Esophagus (tissue), 2 donors: Measurements from ENCODE around the gene RAB12. TPM values are rescaled to one million over a fixed set of nuclear protein-coding genes. Genes with fewer than 3 reads are reported as not detected.
"Not testable (repeated sequence)": the region's sequence is repeated elsewhere in the genome, so short reads cannot be mapped to it uniquely, and the experiment has no call there.

ENCODE experiments used
- H3K27ac ChIP-seq, 2 donors: one replicate each; pipeline ENCODE4 v1.5.1; 2013; ENCODE audit warnings: low read depth in 2 of 2, mild to moderate bottlenecking in 2 of 2, inconsistent platforms in 1 of 2, low read length in 1 of 2, moderate library complexity in 1 of 2
- H3K27me3 ChIP-seq, 2 donors: one replicate each; pipeline ENCODE4 v1.6.1; 2013; ENCODE audit warnings: low read length in 2 of 2, control low read depth in 1 of 2, mild to moderate bottlenecking in 1 of 2; ENCODE audit not compliant: insufficient read depth in 2 of 2, control insufficient read depth in 1 of 2
- H3K36me3 ChIP-seq, 2 donors: one replicate each; pipeline ENCODE4 v1.6.1; 2013; ENCODE audit warnings: low read length in 1 of 2; ENCODE audit not compliant: control insufficient read depth in 2 of 2, insufficient read depth in 2 of 2
- H3K4me1 ChIP-seq, 2 donors: one replicate each; pipeline ENCODE4 v1.6.1; 2013; ENCODE audit warnings: low read length in 1 of 2; ENCODE audit not compliant: control insufficient read depth in 2 of 2, insufficient read depth in 2 of 2
- H3K4me3 ChIP-seq, 2 donors: one replicate each; pipeline ENCODE4 v1.5.1; 2013; ENCODE audit warnings: low read length in 2 of 2, mild to moderate bottlenecking in 2 of 2, low read depth in 1 of 2, moderate library complexity in 1 of 2
- H3K9me3 ChIP-seq, 2 donors: one replicate each; pipeline ENCODE4 v1.6.1; 2013; ENCODE audit warnings: mild to moderate bottlenecking in 2 of 2, low read depth in 1 of 2, low read length in 1 of 2, moderate library complexity in 1 of 2; ENCODE audit not compliant: control insufficient read depth in 2 of 2, insufficient read depth in 1 of 2
- WGBS, 2 donors: extraction: QIAGEN DNeasy Blood & Tissue Kit; methylation state at CpG; one replicate each; pipeline ENCODE4 v1.1.7; 2013; 5-methylcytosine and 5-hydroxymethylcytosine counted together
- polyA plus RNA-seq, 2 donors: library from polyadenylated mRNA; stranded (reverse); fragments of 200-250 nt; gene quantifications; one replicate each; pipeline ENCODE4 v1.2.3, GENCODE V29; 2013
- donor health status: healthy with polysubstance abuse.
- donor health status: Bipolar disorder and iron deficiency.

Gene RAB12
- polyA plus RNA-seq, 2 donors, result 18.9 to 20.8 TPM

DNA sequence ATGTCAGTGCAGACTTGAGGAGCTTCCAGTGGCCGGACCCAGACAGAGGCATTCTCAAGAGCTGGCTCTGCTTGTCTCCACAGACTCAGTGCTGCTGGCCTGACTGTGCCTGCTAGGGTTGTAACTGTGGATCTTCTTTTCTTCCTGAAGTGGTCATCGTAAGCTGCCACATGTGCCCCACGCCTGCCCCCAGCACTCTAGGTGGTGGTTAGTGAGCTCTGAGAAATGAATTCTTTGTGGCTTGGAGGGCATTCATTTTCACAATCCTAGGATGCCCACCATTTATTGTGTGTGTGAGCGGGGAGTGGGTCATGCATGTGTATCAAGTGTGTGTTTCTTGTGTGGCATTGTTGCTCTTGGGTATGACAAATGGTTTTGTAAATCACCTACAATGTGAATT is 23.1 kb downstream of the RAB12 start:
- Histone ChIP-seq H3K27ac (no peak overlapping the region), H3K9me3 (no peaks in the 10 kb centered on the region), H3K36me3 (peaks cover 3 to 21% of the 10 kb centered on the region in 2 donors), H3K4me3 (no peak overlapping the region), H3K4me1 (no peaks in the 10 kb centered on the region), H3K27me3 (no peaks in the 10 kb centered on the region)
- WGBS, 2 donors, result 97 to 98% methylated on average over 4 of the region's 4 CpGs

- no peak overlapping the region for H3K4me3 ChIP-seq
- H3K27ac ChIP-seq, result no peak overlapping the region
- WGBS, 2 donors, result 93% methylated on average over 6 of the region's 6 CpGs
- no peaks in the 10 kb centered on the region for H3K27me3 ChIP-seq
- peaks cover 3 to 27% of the 10 kb centered on the region in 2 donors for H3K36me3 ChIP-seq
- H3K9me3 ChIP-seq, result no peaks in the 10 kb centered on the region
- no peaks in the 10 kb centered on the region for H3K4me1 ChIP-seq
Observed at GRCh38 chr18:8634508-8634907, 25.3 kb downstream of the RAB12 start.

DNA sequence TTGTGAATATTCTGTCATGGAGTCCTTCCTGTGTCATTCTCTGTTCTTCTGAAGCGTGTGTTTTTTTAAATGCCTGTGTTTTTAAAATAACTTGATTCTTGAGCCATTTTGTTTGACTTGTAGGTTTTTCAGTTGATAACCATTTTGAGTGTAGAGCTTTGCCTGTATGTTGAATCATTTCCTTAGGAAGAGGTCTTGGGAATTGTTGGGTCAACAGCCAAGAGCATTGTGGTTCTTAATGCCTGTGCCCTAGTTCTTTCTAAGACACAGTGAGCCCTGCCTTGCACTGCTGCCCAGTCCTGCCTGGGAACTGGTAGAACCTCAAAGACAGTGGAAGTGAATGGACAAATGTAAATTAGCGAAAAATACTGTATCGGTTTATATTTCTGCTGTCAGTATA is 25.9 kb downstream of the RAB12 start:
- Histone ChIP-seq H3K9me3 (no peaks in the 10 kb centered on the region), H3K36me3 (peaks cover 3 to 31% of the 10 kb centered on the region in 2 donors), H3K27me3 (no peaks in the 10 kb centered on the region), H3K27ac (no peak overlapping the region), H3K4me1 (no peaks in the 10 kb centered on the region), H3K4me3 (no peak overlapping the region)
- 97 to 98% methylated on average over 3 of the region's 3 CpGs for WGBS, 2 donors

DNA sequence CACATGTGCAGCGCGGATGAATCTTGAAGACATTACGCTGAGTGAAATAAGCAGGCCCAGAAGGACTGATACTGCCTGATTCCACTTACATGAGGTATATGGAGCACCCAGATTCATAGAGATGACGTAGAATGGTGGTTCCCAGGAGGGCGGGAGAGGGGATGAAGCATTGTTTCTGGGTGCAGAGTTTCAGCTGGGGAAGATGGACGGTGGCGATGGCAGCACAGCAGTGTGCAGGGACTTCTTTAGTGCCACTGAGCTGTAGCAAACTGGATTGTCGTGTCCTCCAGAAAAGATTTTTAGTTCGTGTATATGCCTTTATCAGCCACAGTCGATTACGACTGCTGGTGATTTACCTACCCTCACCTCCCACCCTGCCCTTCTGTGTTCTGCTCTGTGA is 30.5 kb downstream of the RAB12 start:
- 96% methylated on average over 11 of the region's 11 CpGs for WGBS, 2 donors
- Histone ChIP-seq H3K27me3 (no peaks in the 10 kb centered on the region), H3K4me1 (no peaks in the 10 kb centered on the region), H3K36me3 (peaks cover 3 to 21% of the 10 kb centered on the region in 2 donors), H3K27ac (no peak overlapping the region), H3K9me3 (no peaks in the 10 kb centered on the region), H3K4me3 (no peak overlapping the region)

- no peaks in the 10 kb centered on the region for H3K9me3 ChIP-seq
- no peak overlapping the region for H3K27ac ChIP-seq
- 38 to 44% methylated on average over 3 of the region's 3 CpGs for WGBS, 2 donors
- H3K4me3 ChIP-seq, result no peak overlapping the region
- H3K36me3 ChIP-seq, result peaks cover 0 to 10% of the 10 kb centered on the region in 2 donors
- no peaks in the 10 kb centered on the region for H3K4me1 ChIP-seq
- H3K27me3 ChIP-seq, result no peaks in the 10 kb centered on the region
Observed at GRCh38 chr18:8643326-8643878, 34.2 kb downstream of the RAB12 start.

DNA sequence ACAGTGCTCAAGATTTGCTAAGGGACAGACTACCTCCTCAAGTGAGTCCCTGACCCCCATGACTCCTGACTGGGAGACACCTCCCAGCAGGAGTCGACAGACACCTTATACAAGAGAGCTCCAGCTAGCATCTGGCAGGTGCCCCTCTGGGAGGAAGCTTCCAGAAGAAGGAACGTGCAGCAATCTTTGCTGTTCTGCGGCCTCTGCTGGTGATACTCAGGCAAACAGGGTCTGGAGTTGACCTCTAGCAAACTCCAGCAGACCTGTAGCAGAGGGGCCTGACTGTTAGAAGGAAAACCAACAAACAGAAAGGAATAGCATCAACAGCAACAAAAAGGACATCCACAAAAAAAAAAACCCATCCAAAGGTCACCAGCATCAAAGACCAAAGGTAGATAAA is 38.1 kb downstream of the RAB12 start:
- H3K4me3 ChIP-seq, H3K36me3 ChIP-seq, H3K27me3 ChIP-seq, H3K4me1 ChIP-seq, H3K27ac ChIP-seq, H3K9me3 ChIP-seq: not testable (repeated sequence)
- WGBS, 2 donors, result 81 to 82% methylated on average over 3 of the region's 3 CpGs

GRCh38 chr18:8651478-8652261 is 42.4 kb downstream of the RAB12 start:
- not testable (repeated sequence) for H3K27ac ChIP-seq, H3K4me1 ChIP-seq, H3K36me3 ChIP-seq, H3K4me3 ChIP-seq, H3K9me3 ChIP-seq, H3K27me3 ChIP-seq
- WGBS, 2 donors, result 83 to 93% methylated on average over 7 of the region's 7 CpGs

- Histone ChIP-seq H3K27me3 (no peaks in the 10 kb centered on the region), H3K27ac (no peak overlapping the region), H3K4me1 (no peaks in the 10 kb centered on the region), H3K36me3 (no peaks in the 10 kb centered on the region), H3K4me3 (no peak overlapping the region), H3K9me3 (no peaks in the 10 kb centered on the region)
- WGBS, 2 donors, result 36 to 41% methylated on average over 7 of the region's 7 CpGs
Observed at GRCh38 chr18:8654503-8655451, 45.5 kb downstream of the RAB12 start.

- Histone ChIP-seq H3K27ac (no peak overlapping the region), H3K27me3 (no peaks in the 10 kb centered on the region), H3K4me1 (no peaks in the 10 kb centered on the region), H3K4me3 (no peak overlapping the region), H3K9me3 (no peaks in the 10 kb centered on the region), H3K36me3 (no peaks in the 10 kb centered on the region)
- 78 to 84% methylated on average over 6 of the region's 6 CpGs for WGBS, 2 donors
Observed at GRCh38 chr18:8656232-8656631, 47.0 kb downstream of the RAB12 start.
